T-helper 1 cell (primary cell): ENCODE data around the gene FOXC1.

Experiments
- DNase-seq, 5 donors: peaks; one replicate each; pipeline ENCODE4 v3.0.0-alpha.2; 2012 to 2020

Gene FOXC1

GRCh38 chr6:1624851-1625781, 15.4 kb downstream of the FOXC1 start:
- no peak for DNase-seq

- no peak for DNase-seq
These were observed 16.2 kb downstream of the FOXC1 start for GRCh38 chr6:1625794-1626435.

- DNase-seq = no peak
These were observed 16.8 kb downstream of the FOXC1 start for GRCh38 chr6:1626481-1626880.

GRCh38 chr6:1627827-1628560, 18.3 kb downstream of the FOXC1 start:
- DNase-seq = no peak

- no peak for DNase-seq
These were observed 19.6 kb downstream of the FOXC1 start for GRCh38 chr6:1629316-1629715.

- DNase-seq = no peak
These were observed 20.6 kb downstream of the FOXC1 start for GRCh38 chr6:1630212-1630770.

GRCh38 chr6:1630771-1631217, 21.1 kb downstream of the FOXC1 start:
- no peak for DNase-seq

- no peak for DNase-seq
These were observed 21.5 kb downstream of the FOXC1 start for GRCh38 chr6:1631251-1631650.

- no peak for DNase-seq
These were observed 23.8 kb downstream of the FOXC1 start for GRCh38 chr6:1633366-1634021.

- no peak for DNase-seq
These were observed 24.4 kb downstream of the FOXC1 start for GRCh38 chr6:1634081-1634480.

- DNase-seq = no peak
These were observed 25.7 kb downstream of the FOXC1 start for GRCh38 chr6:1635305-1636010.

- DNase-seq = no peak
These were observed 26.6 kb downstream of the FOXC1 start for GRCh38 chr6:1636272-1636825.

GRCh38 chr6:1636971-1637871, 27.5 kb downstream of the FOXC1 start:
- DNase-seq = no peak

GRCh38 chr6:1639430-1639829, 29.7 kb downstream of the FOXC1 start:
- DNase-seq = no peak

GRCh38 chr6:1640476-1640875, 30.8 kb downstream of the FOXC1 start:
- no peak for DNase-seq

- DNase-seq = no peak
These were observed 31.7 kb downstream of the FOXC1 start for GRCh38 chr6:1641343-1641885.

GRCh38 chr6:1643111-1643510, 33.4 kb downstream of the FOXC1 start:
- DNase-seq = no peak

GRCh38 chr6:1643830-1644445, 34.2 kb downstream of the FOXC1 start:
- no peak for DNase-seq

GRCh38 chr6:1644516-1645060, 34.9 kb downstream of the FOXC1 start:
- DNase-seq = no peak
